ENCODE results near the gene INO80. TPM values are rescaled to one million over a fixed set of nuclear protein-coding genes. Genes with fewer than 3 reads are reported as not detected.

The INO80 gene
- total RNA-seq, 4 donors from 2014 or later = 29.4 to 45.9 (median 41.0) TPM

GRCh38 chr15:40992825-40993224 is 123.3 kb downstream of the INO80 start:
- WGBS = 79% methylated on average over 5 of the region's 5 CpGs
- Histone ChIP-seq H3K9me3 (no peaks in the 10 kb centered on the region), H3K4me3 (no peak overlapping the region), H3K36me3 (peaks cover 50% of the 10 kb centered on the region), H3K27ac (no peak overlapping the region), H3K4me1 (peaks cover 7% of the 10 kb centered on the region), H3K27me3 (no peaks in the 10 kb centered on the region)
- no peak for DNase-seq (ENCODE audit: low spot score in 2 of 2)
- TF ChIP-seq EP300 (IDR thresholded peaks at IDR 0.05) = no peak
- TF ChIP-seq POLR2A (IDR thresholded peaks at IDR 0.05) = no peak

GRCh38 chr15:40992241-40992741 is 123.8 kb downstream of the INO80 start:
- Histone ChIP-seq H3K36me3 (peaks cover 53% of the 10 kb centered on the region), H3K27me3 (no peaks in the 10 kb centered on the region), H3K27ac (no peak overlapping the region), H3K9me3 (no peaks in the 10 kb centered on the region), H3K4me3 (no peak overlapping the region), H3K4me1 (peaks cover 7% of the 10 kb centered on the region)
- 31% methylated on average over 1 of the region's 1 CpG for WGBS
- no peak for DNase-seq (ENCODE audit: low spot score in 2 of 2)
- no peak for TF ChIP-seq POLR2AphosphoS5 (IDR thresholded peaks at IDR 0.05)
- no peak for TF ChIP-seq CTCF (IDR thresholded peaks at IDR 0.05)
- TF ChIP-seq POLR2A (IDR thresholded peaks at IDR 0.05) = no peak
- TF ChIP-seq EP300 (IDR thresholded peaks at IDR 0.05) = no peak

GRCh38 chr15:40991355-40991754 is 124.7 kb downstream of the INO80 start:
- TF ChIP-seq POLR2AphosphoS5 (IDR thresholded peaks at IDR 0.05) = no peak
- no peak for TF ChIP-seq EP300 (IDR thresholded peaks at IDR 0.05)
- no peak for DNase-seq (ENCODE audit: low spot score in 2 of 2)
- Histone ChIP-seq H3K36me3 (peaks cover 53% of the 10 kb centered on the region), H3K4me3 (no peak overlapping the region), H3K9me3 (no peaks in the 10 kb centered on the region), H3K27me3 (no peaks in the 10 kb centered on the region), H3K4me1 (peaks cover 7% of the 10 kb centered on the region), H3K27ac (no peak overlapping the region)
- 84% methylated on average over 3 of the region's 3 CpGs for WGBS

- no peak for TF ChIP-seq POLR2A (IDR thresholded peaks at IDR 0.05)
- peaks cover 7% of the 10 kb centered on the region for H3K4me1 ChIP-seq
- H3K9me3 ChIP-seq = no peaks in the 10 kb centered on the region
- DNase-seq (ENCODE audit: low spot score in 2 of 2) = no peak
- H3K27ac ChIP-seq = no peak overlapping the region
- H3K36me3 ChIP-seq = peaks cover 53% of the 10 kb centered on the region
- H3K4me3 ChIP-seq = no peak overlapping the region
- no peaks in the 10 kb centered on the region for H3K27me3 ChIP-seq
- WGBS = 3% methylated on average over 1 of the region's 1 CpG
Observed at GRCh38 chr15:40990789-40991188, 125.3 kb downstream of the INO80 start.

- Histone ChIP-seq H3K9me3 (no peaks in the 10 kb centered on the region), H3K4me3 (no peak overlapping the region), H3K36me3 (peaks cover 53% of the 10 kb centered on the region), H3K27ac (no peak overlapping the region), H3K4me1 (peaks cover 7% of the 10 kb centered on the region), H3K27me3 (no peaks in the 10 kb centered on the region)
- no peak for TF ChIP-seq POLR2A (IDR thresholded peaks at IDR 0.05)
- no peak for TF ChIP-seq CTCF (IDR thresholded peaks at IDR 0.05)
- TF ChIP-seq EP300 (IDR thresholded peaks at IDR 0.05) = no peak
- TF ChIP-seq POLR2AphosphoS5 (IDR thresholded peaks at IDR 0.05) = no peak
- no peak for DNase-seq (ENCODE audit: low spot score in 2 of 2)
Observed at GRCh38 chr15:40990080-40990479, 126.0 kb downstream of the INO80 start.

- H3K4me3 ChIP-seq = no peak overlapping the region
- H3K27me3 ChIP-seq = no peaks in the 10 kb centered on the region
- WGBS = 91% methylated on average over 4 of the region's 4 CpGs
- peaks cover 4% of the 10 kb centered on the region for H3K4me1 ChIP-seq
- H3K36me3 ChIP-seq = peaks cover 66% of the 10 kb centered on the region
- H3K9me3 ChIP-seq = no peaks in the 10 kb centered on the region
- no peak for TF ChIP-seq POLR2AphosphoS5 (IDR thresholded peaks at IDR 0.05)
- TF ChIP-seq EP300 (IDR thresholded peaks at IDR 0.05) = no peak
- no peak for TF ChIP-seq POLR2A (IDR thresholded peaks at IDR 0.05)
- TF ChIP-seq CTCF (IDR thresholded peaks at IDR 0.05) = no peak
- no peak for DNase-seq (ENCODE audit: low spot score in 2 of 2)
- H3K27ac ChIP-seq = no peak overlapping the region
Observed at GRCh38 chr15:40988156-40988555, 127.9 kb downstream of the INO80 start.

GRCh38 chr15:40986820-40987219 is 129.3 kb downstream of the INO80 start:
- Histone ChIP-seq H3K4me1 (no peaks in the 10 kb centered on the region), H3K27me3 (no peaks in the 10 kb centered on the region), H3K4me3 (no peak overlapping the region), H3K36me3 (peaks cover 77% of the 10 kb centered on the region), H3K9me3 (no peaks in the 10 kb centered on the region), H3K27ac (no peak overlapping the region)
- TF ChIP-seq POLR2A (IDR thresholded peaks at IDR 0.05) (no peak), EP300 (IDR thresholded peaks at IDR 0.05) (no peak), POLR2AphosphoS5 (IDR thresholded peaks at IDR 0.05) (no peak), CTCF (IDR thresholded peaks at IDR 0.05) (no peak)
- WGBS = 79% methylated on average over 7 of the region's 7 CpGs
- DNase-seq (ENCODE audit: low spot score in 2 of 2) = no peak
